ENCODE results near the gene MYO1E.

DNA sequence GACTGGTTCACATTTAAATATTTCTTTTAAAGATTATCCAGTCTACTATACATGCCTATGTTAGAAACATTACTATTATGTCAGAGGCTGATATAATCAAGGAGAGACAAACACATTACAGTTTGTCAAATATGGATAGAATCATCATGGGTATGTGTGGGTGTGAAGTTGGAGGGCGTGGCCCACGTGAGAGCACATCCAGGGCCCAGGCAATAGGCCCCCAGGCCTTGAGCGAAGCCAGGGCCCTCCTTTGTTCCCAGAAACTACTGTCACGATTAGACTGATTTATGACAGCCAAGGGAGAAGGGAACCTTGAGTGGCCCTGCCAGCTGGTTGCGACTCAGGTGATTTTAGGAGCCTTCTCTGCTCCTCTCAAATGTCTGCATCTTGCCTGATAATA lies 193.0 kb downstream of the MYO1E start:
- TF ChIP-seq CTCF (IDR thresholded peaks at IDR 0.05) (no peak), ZFX (IDR thresholded peaks at IDR 0.05; ENCODE audit: borderline replicate concordance) (no peak)
